Measurements from ENCODE around the gene DDX47. TPM values are rescaled to one million over a fixed set of nuclear protein-coding genes. Genes with fewer than 3 reads are reported as not detected.

Gene DDX47
- total and polyA plus RNA-seq, 9 of the 15 experiments (the other 6 are each of a cell fraction or from before 2014, with no cell fraction given), result 39.4 to 186 (median 64.4) TPM

DNA sequence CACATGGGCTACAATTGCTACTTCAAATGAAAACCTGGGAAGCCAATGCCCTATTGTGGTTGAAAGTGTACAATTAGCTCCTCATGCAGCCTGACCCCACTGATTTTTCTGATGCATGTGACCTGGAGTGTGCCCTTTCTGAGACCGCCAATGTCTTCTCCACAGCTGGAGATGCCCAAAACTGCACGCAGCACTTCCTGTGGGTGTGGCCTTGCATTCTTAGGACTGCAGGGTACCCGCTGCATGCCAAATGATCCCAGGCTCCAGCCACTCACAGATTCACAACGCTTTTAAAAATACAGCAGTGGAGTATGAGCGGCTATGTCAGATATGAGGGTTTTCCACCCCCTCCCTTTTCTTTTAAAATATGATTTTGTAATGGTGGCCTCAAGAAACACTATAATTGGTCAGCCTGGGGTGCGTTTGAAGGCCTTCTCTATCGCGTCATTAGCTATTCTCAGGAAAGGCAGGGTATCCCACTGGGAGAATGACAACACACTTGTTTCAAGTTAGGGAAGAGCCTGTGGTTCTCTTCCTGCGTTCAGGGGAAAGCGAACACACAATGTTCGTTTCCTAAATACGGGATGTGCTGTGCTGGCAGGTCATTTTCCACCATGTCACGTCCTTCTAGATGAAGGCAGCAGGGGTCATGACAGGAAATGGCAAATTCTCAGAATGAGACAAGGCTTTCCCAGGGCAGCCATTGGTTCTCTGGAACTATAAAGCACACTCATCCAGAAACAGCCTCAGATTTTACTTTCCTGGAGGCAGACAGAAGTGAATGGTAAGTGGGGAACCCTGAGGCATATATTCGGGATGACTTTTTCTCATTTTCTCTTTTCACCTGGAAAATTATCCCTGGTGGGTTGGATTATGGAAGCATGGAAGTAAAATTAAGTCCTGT lies 28.0 kb upstream of the DDX47 start, which contains the start of gene APOLD1:
TSS of gene APOLD1 (plus strand) at position 749 of the 904 bp plus-strand sequence. CDS start at position 782, 33 bp downstream.
- POLR2A ChIA-PET, result interaction anchor here (0.7 to 0.9 kb wide), 2 partner anchors 18 to 50 kb away, joined by 3 read pairs; no protein-coding TSS in a partner anchor

More for the DNA sequence above, 28.0 kb upstream of the DDX47 start, which contains the start of gene APOLD1:
- H3K4me2 ChIP-seq (ENCODE audit: insufficient read depth, low read length), result peak within 1 kb of the TSS; percentile 94
- 66% methylated on average over 14 of the region's 14 CpGs for WGBS (ENCODE audit: insufficient coverage, low coverage, missing lambda C conversion rate)
- CTCF ChIA-PET (ENCODE audit: low intra/inter-chr PET ratio), result no interaction called here
- no peaks in the 10 kb centered on the region for H3K36me3 ChIP-seq (ENCODE audit: control insufficient read depth, insufficient read depth, low read length)
- H3K27me3 ChIP-seq (ENCODE audit: control insufficient read depth in 2 of 2, insufficient read depth in 2 of 2, low read length in 2 of 2), result no peaks in the 10 kb centered on the region
- DNase-seq (ENCODE audit: extremely low read depth in 1 of 4, low spot score in 3 of 4) (no peak), ATAC-seq (no peak), FAIRE-seq (peak; percentile 54)
- no TSS peak for BruUV-seq (replicated peaks)
- TF ChIP-seq ZNF41 (CRISPR knock-in tag; conservative IDR thresholded peaks at IDR 0.05), result no peak
- TF ChIP-seq, protein P1, sequence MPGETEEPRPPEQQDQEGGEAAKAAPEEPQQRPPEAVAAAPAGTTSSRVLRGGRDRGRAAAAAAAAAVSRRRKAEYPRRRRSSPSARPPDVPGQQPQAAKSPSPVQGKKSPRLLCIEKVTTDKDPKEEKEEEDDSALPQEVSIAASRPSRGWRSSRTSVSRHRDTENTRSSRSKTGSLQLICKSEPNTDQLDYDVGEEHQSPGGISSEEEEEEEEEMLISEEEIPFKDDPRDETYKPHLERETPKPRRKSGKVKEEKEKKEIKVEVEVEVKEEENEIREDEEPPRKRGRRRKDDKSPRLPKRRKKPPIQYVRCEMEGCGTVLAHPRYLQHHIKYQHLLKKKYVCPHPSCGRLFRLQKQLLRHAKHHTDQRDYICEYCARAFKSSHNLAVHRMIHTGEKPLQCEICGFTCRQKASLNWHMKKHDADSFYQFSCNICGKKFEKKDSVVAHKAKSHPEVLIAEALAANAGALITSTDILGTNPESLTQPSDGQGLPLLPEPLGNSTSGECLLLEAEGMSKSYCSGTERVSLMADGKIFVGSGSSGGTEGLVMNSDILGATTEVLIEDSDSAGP (CRISPR knock-in tag; IDR thresholded peaks at IDR 0.05), result no peak
- TF ChIP-seq NCOA6 (IDR thresholded peaks at IDR 0.05), result no peak
- no peak for TF ChIP-seq RBM25 (IDR thresholded peaks at IDR 0.05; ENCODE audit: low read depth, low read length, severe bottlenecking)
- no peak for TF ChIP-seq ZNF274 (IDR thresholded peaks at IDR 0.05; ENCODE audit: borderline replicate concordance, low read depth, low read length)
- TF ChIP-seq CBFA2T3 (IDR thresholded peaks at IDR 0.05), result no peak
- intact Hi-C loops (cut with micrococcal nuclease) (loop anchor here (5.0 kb wide), 3 partner anchors 58 to 427 kb away; no protein-coding TSS in a partner anchor), in situ Hi-C loops (cut with MboI) (no loop called here)
- peak within 1 kb of the TSS; percentile 81 for H3K27ac ChIP-seq (ENCODE audit: extremely low read depth, low read depth, low read length)
- peak within 1 kb of the TSS; percentile 96 for H2AFZ ChIP-seq (ENCODE audit: low read depth, low read length)
- peak within 1 kb of the TSS; percentile 81 to 94 for H3K9ac ChIP-seq (ENCODE audit: insufficient read depth in 1 of 2, low read depth in 2 of 2, low read length in 2 of 2)
- peaks cover 17% of the 10 kb centered on the region; the same call in 2 of the 3 replicates for H3K79me2 ChIP-seq (ENCODE audit: control insufficient read depth, insufficient read depth, low read length)
- peaks cover 11 to 32% of the 10 kb centered on the region in 2 experiments; a peak in 4 of 5 replicates for H3K4me1 ChIP-seq (replicated peaks in 1 of 2; ENCODE audit: control insufficient read depth in 2 of 2, insufficient read depth in 2 of 2, low read length in 2 of 2)
- no peaks in the 10 kb centered on the region for H4K20me1 ChIP-seq (replicated peaks; ENCODE audit: control insufficient read depth, insufficient read depth, low read length)
- no peaks in the 10 kb centered on the region for H3K9me3 ChIP-seq (replicated peaks; ENCODE audit: control insufficient read depth, insufficient read depth, low read depth, low read length)
- H3K4me3 ChIP-seq, result peak within 1 kb of the TSS; percentile 46
- no peaks in the 10 kb centered on the region for H3K9me1 ChIP-seq (ENCODE audit: control insufficient read depth, insufficient read depth, low read length)
